Upper lobe of right lung (tissue), 1 donor: Measurements from ENCODE around the gene HAL. TPM values are rescaled to one million over a fixed set of nuclear protein-coding genes. Genes with fewer than 3 reads are reported as not detected.

Source experiments
- ATAC-seq: fragments of 200-7000 bp; cut with Tn5 transposase; one replicate; pipeline ENCODE4 v1.9.1; 2020; ENCODE audit warnings: mild to moderate bottlenecking, moderate library complexity
- DNase-seq: peaks from one replicate; pipeline ENCODE4 v3.0.0-alpha.2; 2020
- H3K27ac ChIP-seq: fragments of 200-600 bp; one replicate; pipeline ENCODE4 v1.8.0; 2022
- H3K27me3 ChIP-seq: fragments of 200-600 bp; one replicate; pipeline ENCODE4 v1.8.0; 2022; ENCODE audit warnings: mild to moderate bottlenecking
- H3K36me3 ChIP-seq: fragments of 200-600 bp; one replicate; pipeline ENCODE4 v1.8.0; 2022
- H3K4me1 ChIP-seq: fragments of 200-600 bp; one replicate; pipeline ENCODE4 v1.8.0; 2022
- H3K4me3 ChIP-seq: fragments of 200-600 bp; one replicate; pipeline ENCODE4 v1.8.0; 2022; ENCODE audit warnings: mild to moderate bottlenecking
- H3K9me3 ChIP-seq: fragments of 200-600 bp; one replicate; pipeline ENCODE4 v1.8.0; 2022
- intact Hi-C: fragments of 100-400 bp; cut with DNase I; formaldehyde crosslinking; loops from one replicate; pipeline ENCODE4 v1.11.0; 2022
- total RNA-seq: library from RNA; stranded (reverse); fragmentation: NEBNext Ultra II Directional; extraction: Animal tissue kit (Norgen Biotek cat#: 25700); gene quantifications from one replicate; pipeline ENCODE4 v1.2.1, GENCODE V29; 2021
- TF ChIP-seq, protein P1 (sequence below): fragments of 200-600 bp; IDR thresholded peaks from one replicate; pipeline ENCODE4 v1.8.0; 2022; ENCODE audit warnings: antibody characterized with exemption
- donor health status: DM: no; HTN: yes; CAD: no; lungs with severe emphysema.

The HAL gene
- total RNA-seq, 1 donor from 2014 or later, result 6.2 TPM

DNA sequence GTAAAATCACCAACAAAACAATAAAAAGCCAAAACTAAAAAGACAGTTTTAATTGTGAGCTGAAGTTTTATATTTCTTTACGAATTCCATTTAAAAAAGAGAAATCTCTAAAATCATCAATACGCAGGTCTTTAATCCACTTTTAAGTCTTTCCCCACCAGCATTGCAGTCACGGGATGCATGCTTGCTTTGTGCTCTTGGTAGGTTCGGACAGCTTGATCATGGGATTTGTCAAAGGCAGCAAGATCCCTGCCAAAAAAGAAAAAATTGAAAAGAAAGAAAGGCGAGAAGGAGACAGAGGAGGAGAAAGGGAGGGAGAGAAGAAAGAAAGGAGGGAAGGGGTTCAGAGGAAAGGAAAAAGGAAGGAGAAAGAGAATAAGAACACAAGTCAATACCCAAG is 4.7 kb upstream of the HAL start:
- ATAC-seq (no peak), DNase-seq (no peak)
- peaks cover 18% of the 10 kb centered on the region for H3K4me1 ChIP-seq
- H3K27me3 ChIP-seq, result no peaks in the 10 kb centered on the region
- intact Hi-C loops, result no loop called here
- TF ChIP-seq, protein P1, sequence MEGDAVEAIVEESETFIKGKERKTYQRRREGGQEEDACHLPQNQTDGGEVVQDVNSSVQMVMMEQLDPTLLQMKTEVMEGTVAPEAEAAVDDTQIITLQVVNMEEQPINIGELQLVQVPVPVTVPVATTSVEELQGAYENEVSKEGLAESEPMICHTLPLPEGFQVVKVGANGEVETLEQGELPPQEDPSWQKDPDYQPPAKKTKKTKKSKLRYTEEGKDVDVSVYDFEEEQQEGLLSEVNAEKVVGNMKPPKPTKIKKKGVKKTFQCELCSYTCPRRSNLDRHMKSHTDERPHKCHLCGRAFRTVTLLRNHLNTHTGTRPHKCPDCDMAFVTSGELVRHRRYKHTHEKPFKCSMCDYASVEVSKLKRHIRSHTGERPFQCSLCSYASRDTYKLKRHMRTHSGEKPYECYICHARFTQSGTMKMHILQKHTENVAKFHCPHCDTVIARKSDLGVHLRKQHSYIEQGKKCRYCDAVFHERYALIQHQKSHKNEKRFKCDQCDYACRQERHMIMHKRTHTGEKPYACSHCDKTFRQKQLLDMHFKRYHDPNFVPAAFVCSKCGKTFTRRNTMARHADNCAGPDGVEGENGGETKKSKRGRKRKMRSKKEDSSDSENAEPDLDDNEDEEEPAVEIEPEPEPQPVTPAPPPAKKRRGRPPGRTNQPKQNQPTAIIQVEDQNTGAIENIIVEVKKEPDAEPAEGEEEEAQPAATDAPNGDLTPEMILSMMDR, result no peak
- no peak overlapping the region for H3K4me3 ChIP-seq
- peaks cover 62% of the 10 kb centered on the region for H3K36me3 ChIP-seq
- H3K27ac ChIP-seq, result no peak overlapping the region
- no peaks in the 10 kb centered on the region for H3K9me3 ChIP-seq

DNA sequence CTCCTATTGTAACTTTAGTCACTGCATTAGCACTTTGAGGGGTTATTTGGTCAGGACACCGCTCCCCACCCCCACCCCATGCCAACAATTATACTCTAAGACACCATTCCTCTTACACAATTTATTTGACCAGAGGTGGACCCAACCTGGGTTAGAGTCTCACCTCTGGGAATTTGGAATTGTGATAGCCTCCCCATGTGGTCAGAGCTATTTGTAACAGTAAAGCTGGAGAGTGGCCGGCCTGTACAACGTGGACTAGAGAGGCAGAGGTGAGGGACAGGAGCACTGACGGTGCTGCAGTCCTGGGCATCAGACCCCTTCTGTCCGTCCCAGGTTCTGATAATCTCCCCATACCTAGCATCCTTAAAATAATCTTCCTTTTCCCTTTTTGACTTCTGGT is 3.3 kb upstream of the HAL start:
- Histone ChIP-seq H3K27ac (no peak overlapping the region), H3K9me3 (no peaks in the 10 kb centered on the region), H3K27me3 (no peaks in the 10 kb centered on the region), H3K36me3 (peaks cover 48% of the 10 kb centered on the region), H3K4me3 (no peak overlapping the region), H3K4me1 (peaks cover 23% of the 10 kb centered on the region)
- DNase-seq (no peak), ATAC-seq (no peak)
- intact Hi-C loops, result no loop called here
- TF ChIP-seq, protein P1, result no peak

DNA sequence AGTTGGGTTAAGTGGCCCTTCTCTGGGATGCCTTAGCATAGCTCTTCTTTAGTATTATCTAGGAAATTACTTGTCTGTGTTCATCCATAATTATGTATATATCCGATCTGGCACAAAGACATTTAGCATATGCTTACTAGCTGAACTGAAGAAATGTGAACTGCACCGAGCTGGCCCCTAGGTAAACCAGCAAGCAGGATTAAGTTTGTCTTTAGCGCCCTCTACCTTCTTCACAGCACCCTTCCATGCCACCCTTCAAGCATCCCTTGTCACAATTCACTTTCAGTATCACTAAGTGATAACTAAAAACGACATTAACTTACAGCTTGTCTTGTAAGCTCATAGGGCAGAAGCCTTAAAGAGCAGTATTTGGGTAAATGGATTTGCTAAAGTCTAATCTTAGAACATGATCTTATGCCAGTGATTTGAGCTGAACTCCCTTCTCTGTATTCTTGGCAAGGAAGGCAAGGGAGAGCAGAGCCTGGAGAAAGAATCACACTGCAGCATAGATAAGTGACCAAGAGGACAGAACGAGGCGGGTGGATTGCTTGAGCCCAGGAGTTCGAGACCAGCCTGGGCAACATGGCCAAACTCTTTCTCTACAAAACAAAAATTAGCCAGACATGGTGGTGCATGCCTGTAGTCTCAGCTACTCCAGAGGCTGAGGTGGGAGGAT is 2.6 kb upstream of the HAL start:
- TF ChIP-seq, protein P1, result peak; percentile 64
- peaks cover 41% of the 10 kb centered on the region for H3K36me3 ChIP-seq
- intact Hi-C loops, result no loop called here
- no peak overlapping the region for H3K27ac ChIP-seq
- ATAC-seq (peak; percentile 85), DNase-seq (no peak)
- no peak overlapping the region for H3K4me3 ChIP-seq
- H3K27me3 ChIP-seq, result no peaks in the 10 kb centered on the region
- no peaks in the 10 kb centered on the region for H3K9me3 ChIP-seq
- peaks cover 23% of the 10 kb centered on the region for H3K4me1 ChIP-seq

DNA sequence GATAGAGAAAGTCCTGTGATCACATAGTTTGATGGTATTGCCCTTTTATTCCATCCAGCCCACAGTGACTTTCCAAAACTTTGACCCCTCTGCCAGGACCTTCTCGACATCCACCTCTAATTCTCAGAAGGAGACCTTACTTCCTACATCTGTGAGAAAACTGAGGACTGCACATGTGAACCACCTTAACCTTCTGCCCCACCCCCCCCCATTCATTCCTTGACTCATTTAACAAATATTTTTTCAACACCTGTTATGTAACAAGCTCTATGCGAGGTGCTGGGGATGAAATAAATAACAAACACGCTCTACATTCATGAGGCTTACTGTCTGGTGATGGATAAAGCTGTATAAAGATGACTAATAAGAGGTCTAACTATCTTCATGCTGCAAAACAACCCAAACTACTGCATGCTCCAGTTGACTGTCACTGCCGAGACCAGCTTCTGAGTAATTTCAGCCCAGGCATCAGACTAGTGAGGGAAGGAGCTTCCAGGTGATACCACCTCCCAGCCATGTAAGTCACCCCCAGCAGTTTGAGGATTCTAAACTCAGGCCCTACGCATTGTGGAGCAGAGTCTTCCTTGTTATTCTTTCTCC is 1.9 kb upstream of the HAL start:
- Histone ChIP-seq H3K4me1 (peaks cover 23% of the 10 kb centered on the region), H3K27me3 (no peaks in the 10 kb centered on the region), H3K27ac (no peak overlapping the region), H3K4me3 (no peak overlapping the region), H3K9me3 (no peaks in the 10 kb centered on the region), H3K36me3 (peaks cover 34% of the 10 kb centered on the region)
- intact Hi-C loops, result no loop called here
- TF ChIP-seq, protein P1, result no peak
- DNase-seq (no peak), ATAC-seq (no peak)

DNA sequence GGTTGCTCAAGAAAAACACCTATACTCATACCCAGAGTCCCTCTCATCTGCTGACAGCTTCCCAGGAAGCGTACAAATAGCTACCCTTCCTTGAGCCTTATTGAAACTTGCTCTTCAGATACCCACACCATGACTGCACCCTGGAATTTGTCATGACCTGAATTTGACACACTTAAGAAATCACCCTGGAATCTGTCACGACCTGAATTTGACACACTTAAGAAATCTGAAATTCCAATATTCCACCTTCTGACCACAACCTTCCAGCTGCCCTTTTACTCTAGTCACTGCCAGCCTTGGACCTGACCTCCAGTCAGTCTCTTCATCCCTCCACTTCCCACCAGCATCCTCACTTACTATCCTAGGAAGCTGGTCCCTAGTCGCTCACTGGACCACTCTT is 1.1 kb upstream of the HAL start:
- Histone ChIP-seq H3K27ac (no peak overlapping the region), H3K9me3 (no peaks in the 10 kb centered on the region), H3K36me3 (peaks cover 26% of the 10 kb centered on the region), H3K4me1 (peaks cover 23% of the 10 kb centered on the region), H3K4me3 (no peak overlapping the region), H3K27me3 (no peaks in the 10 kb centered on the region)
- TF ChIP-seq, protein P1, result no peak
- ATAC-seq (no peak), DNase-seq (no peak)
- intact Hi-C loops, result no loop called here
